HG03354 (cell line): ENCODE measurements around the gene AGAP1.

ENCODE experiments used
- ATAC-seq: cut with Tn5 transposase; IDR thresholded peaks from one replicate; pipeline ENCODE4 v1.9.1; 2021; ENCODE audit warnings: mild to moderate bottlenecking; ENCODE audit not compliant: unreplicated experiment, poor library complexity, severe bottlenecking

Gene AGAP1

GRCh38 chr2:235642446-235643098 is 148.7 kb downstream of the AGAP1 start:
- ATAC-seq = no peak

GRCh38 chr2:235643680-235644511 is 150.1 kb downstream of the AGAP1 start:
- ATAC-seq = no peak

DNA sequence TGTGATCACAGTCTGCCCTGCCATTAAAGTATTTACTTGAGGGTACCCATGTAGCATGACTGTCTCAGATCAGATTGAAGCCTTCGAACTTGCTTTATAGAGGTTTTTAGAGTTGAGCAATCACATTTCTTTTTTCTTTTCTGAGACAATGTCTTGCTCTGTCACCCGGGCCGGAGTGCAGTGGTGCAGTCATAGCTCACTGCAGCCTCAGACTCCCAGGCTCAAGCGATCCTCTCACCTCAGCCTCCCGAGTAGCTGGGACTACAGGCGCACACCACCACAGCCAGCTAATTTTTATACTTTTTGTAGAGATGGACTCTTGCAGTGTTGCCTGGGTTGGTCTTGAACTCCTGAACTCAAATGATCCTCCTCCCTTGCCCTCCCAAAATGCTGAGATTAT is 153.4 kb downstream of the AGAP1 start:
- no peak for ATAC-seq

- ATAC-seq = no peak
Observed at GRCh38 chr2:235647877-235648276, 154.0 kb downstream of the AGAP1 start.

GRCh38 chr2:235649418-235649817 is 155.6 kb downstream of the AGAP1 start:
- no peak for ATAC-seq

GRCh38 chr2:235651643-235652042 is 157.8 kb downstream of the AGAP1 start:
- no peak for ATAC-seq

GRCh38 chr2:235654103-235654813 is 160.4 kb downstream of the AGAP1 start:
- ATAC-seq = no peak

DNA sequence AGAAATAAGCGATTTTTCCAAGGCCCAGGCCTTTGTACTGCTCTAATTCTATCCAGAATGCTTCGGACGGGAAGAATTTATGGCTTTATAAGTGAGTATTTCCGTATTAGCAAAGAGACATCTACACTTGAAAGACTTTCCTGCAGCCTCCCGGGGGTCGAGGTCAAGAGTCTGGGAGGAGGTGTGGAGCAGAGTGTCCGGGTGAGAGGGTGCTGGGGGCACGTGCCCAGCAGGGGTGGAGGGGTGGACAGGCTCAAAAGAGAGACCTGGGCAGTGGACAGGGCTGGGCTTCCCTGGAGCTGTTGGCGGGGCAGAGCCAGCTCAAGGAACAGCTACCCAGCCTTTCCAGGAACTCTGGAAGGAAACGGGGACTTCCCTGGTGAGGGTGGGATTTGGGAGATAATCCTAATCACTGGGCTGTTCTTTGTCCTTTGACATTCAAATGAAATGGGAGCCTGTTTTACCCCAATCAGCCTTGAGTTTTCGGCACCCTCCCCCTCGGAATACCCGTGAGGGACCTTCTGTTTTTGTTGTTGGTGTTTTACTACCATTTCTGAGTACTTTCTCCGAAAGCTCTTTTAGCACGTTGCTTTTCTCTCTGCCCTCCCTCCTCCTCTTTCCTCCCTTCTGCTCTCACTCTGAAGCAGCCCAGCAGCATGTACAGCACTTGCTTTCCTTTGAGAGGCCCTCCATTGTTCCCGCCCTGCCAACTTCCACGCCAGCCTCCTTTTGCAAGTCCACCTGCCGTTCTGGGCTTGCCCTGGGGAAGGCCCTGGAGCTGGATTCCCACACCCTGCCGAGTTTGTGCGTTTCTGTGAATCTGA is 164.7 kb downstream of the AGAP1 start:
- ATAC-seq = no peak

DNA sequence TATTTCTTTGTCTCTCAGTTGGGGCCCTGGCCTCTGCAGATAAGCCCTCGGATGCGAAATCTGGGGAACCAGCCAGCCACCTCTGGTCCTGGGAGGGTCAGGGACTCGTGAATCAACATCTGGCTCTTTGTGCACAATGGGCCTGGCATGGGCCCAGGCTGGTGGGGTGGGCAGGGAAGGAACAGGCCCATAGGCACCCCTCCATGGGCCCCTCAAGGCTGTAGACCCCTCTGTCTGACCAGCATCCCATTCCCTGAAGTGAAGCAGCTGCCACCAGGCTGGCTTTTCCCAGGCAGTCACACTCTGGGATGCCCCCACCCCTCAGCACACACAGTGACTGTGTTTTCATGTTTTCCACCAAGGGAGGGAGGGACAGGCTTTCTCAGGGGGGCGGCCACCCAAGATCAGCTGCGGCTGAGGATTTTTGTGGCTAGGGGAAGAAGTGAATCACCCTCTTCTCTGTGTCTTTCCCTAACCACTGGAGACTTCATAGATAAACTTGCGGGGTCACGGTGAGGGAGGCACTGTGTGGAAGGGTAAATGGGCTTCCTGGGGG is 166.0 kb downstream of the AGAP1 start:
- no peak for ATAC-seq

DNA sequence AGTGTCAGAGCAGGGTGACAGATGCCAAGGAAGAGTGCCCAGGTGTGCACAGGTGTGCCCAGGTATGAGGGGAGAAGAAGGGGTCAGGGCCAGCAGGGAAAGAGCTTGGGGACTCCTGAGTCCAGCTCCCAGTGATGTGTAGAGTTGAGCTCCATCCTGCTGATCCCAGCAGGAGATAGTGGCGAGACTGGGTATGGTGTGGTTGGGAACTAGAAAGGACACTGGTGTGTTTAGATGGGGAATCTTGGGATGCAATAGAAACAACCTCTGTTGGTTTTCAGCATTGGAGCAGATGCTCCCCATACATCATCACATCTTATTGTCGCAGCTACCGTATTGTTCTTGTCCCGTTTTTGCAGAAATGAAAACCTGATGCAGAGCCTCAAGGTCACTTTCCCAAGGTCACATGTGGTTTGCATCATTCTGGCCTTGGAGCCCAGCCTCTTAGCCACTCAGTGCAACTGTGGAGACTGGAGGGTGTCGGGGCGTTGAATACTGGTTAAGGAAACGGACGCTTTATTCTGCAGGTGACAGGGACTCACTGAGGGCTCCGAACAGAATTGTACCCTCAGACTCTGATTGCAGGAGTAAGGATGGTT is 166.7 kb downstream of the AGAP1 start:
- ATAC-seq = no peak

DNA sequence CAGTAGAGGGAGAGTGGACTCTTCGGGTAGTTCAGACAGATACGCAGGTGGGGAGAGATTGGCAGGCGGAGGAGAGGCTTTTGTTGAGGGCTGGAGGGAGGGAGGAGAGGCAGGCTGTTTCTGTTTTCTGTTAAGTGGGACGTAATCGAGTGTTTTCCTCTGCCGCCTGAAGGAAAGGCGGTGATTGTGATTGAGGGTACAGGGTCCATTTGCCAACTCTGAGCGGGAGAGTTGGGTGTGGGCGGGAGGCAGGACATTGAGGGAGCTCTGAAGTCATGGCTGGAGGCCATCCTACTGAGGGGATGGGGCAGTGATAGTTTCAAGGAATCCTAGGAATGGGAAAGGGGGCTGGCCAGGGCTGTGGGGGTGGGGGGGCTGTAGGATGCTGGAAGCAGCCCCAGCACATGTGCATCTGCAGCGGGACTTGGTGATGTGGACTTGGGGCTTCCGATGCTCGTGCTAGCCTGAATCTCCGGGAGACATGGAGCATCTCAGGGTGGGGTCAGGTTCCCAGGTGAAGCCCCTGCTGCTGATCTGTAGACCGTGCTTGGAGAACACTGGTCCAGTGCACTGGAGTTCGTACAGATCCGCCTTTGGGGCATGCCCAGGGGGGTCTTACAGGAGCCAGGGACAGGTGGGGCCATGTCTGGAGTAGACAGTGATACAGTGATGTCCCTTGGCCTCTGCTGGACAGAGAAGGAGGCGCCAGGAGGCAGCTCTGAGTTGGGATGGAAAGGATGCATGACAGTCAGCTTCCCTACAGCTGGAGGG is 167.5 kb downstream of the AGAP1 start:
- ATAC-seq = no peak

- ATAC-seq = no peak
Observed at GRCh38 chr2:235661952-235662351, 168.1 kb downstream of the AGAP1 start.

DNA sequence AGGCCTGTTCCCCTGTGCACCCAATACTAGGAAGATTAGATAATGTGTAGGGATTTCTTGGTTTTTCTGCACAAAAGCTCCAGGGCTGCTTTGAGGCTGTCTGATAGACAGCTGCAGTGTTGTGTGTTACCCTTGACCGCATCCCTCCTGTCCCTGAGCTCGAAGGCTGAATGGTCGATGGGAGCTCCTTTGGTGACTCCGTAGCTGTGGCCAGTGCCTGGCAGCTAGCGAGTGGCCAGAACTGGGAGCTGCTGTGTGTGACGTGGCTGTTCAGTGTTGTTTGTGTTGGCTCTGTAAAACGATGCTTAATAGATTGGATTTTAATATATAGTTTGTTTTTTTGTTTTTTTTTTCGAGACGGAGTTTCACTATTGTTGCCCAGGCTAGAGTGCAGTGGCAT is 170.0 kb downstream of the AGAP1 start:
- no peak for ATAC-seq

GRCh38 chr2:235665661-235666212 is 171.9 kb downstream of the AGAP1 start:
- no peak for ATAC-seq

DNA sequence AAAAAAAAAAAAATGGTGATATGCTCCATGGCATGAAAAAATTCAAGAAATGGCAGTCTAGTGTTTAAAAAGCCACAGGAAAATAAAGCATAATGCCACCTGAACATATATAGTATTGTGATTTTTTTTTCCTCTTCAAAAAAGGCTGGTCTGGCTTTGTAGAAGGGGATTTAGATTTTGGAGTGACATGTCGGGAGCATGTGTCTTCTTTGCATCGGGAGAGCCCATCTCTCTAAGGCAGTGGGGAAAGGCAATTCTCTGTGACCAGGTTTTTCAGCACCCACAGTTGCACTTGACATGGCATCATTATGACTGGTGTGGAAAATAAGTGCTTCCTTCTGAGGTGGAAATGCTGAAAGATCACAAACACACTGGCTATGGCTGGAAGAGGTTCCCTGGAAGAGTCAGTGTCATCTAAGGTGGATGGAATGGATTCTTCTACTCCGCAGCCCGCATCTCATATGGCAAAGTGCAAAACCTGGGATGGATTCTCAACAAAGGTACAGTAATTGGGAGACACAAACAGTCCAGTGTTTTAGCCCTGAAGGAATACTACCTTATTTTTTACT is 172.5 kb downstream of the AGAP1 start:
- no peak for ATAC-seq

DNA sequence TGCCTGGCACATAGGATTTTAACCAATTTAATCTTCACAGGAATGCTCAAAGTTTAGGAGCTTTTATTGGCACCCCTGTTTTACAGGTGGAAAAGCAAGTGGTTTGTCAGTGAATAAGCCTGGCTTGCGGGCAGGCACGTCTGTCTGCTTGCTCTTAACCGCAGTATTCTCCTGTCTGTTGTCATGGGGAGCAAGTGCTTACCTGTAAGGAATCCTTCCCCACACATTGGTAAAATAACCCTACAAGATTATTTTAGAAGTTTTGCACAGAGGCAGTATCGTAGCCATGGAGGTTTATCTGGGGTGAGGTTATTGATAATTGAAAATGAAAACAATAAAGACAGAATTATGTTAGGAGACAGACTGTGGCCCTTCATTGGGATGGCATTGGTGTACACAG is 174.9 kb downstream of the AGAP1 start:
- no peak for ATAC-seq

- ATAC-seq = peak; percentile 43
Observed at GRCh38 chr2:235669269-235669831, 175.5 kb downstream of the AGAP1 start.
